Endothelial cell of umbilical vein (primary cell): Measurements from ENCODE around the gene PRKAG2. TPM values are rescaled to one million over a fixed set of nuclear protein-coding genes. Genes with fewer than 3 reads are reported as not detected.

Source experiments
- BruUV-seq: library from RNA; stranded (reverse); fragments of 400-500 nt; replicated peaks from 2 replicates; lab custom pipeline; 2021; lab: Mats Ljungman, UMichigan
- CTCF ChIA-PET: fragments of 300-600, 350-600 bp; sonication (Branson Sonifier 250); formaldehyde crosslinking; loops from one replicate; lab custom pipeline; 2021; ENCODE audit warnings: antibody characterized with exemption, inconsistent platforms; lab: Charles Lee
- POLR2A ChIA-PET: fragments of 300-600, 350-600 bp; sonication (Branson Sonifier 250); formaldehyde crosslinking; loops from one replicate; lab custom pipeline; 2021; ENCODE audit warnings: antibody characterized with exemption, inconsistent platforms; lab: Charles Lee
- DNase-seq: peaks from one replicate; pipeline ENCODE4 v3.0.0-alpha.2; 2011; ENCODE audit warnings: low read depth, low spot score
- FAIRE-seq: peaks from 2 replicates; lab custom pipeline; 2011; peaks lifted over from hg19 to GRCh38; lab: Jason Lieb, UNC
- H2AFZ ChIP-seq: 2 replicates; pipeline ENCODE4 v1.6.0; 2012; ENCODE audit warnings: low read depth, low read length, control low read depth, inconsistent platforms
- H3K27ac ChIP-seq: 2 replicates; pipeline ENCODE4 v1.5.1; 2011; ENCODE audit warnings: low read depth, mild to moderate bottlenecking, control low read depth, low read length, moderate library complexity; ENCODE audit not compliant: insufficient read depth
- H3K27me3 ChIP-seq, 2 experiments: 2 replicates each; pipeline versions ENCODE4 v1.6.0 to v1.6.1; 2011; ENCODE audit warnings: low read length in 2 of 2, mixed read lengths in 1 of 2; ENCODE audit not compliant: control insufficient read depth in 2 of 2, insufficient read depth in 2 of 2
- H3K36me3 ChIP-seq, 2 experiments: 2 replicates in 1 of 2; 3 replicates in 1 of 2; pipeline ENCODE4 v1.5.1; 2011; ENCODE audit warnings: low read length in 2 of 2, mild to moderate bottlenecking in 1 of 2, moderate library complexity in 1 of 2; ENCODE audit not compliant: control insufficient read depth in 2 of 2, insufficient read depth in 2 of 2; ENCODE audit errors: extremely low read depth in 1 of 2
- H3K4me1 ChIP-seq: 3 replicates; pipeline ENCODE4 v1.5.1; 2011; ENCODE audit warnings: mild to moderate bottlenecking, low read length; ENCODE audit not compliant: control insufficient read depth, insufficient read depth; ENCODE audit errors: extremely low read depth
- H3K4me2 ChIP-seq: 2 replicates; pipeline ENCODE4 v1.6.1; 2011; ENCODE audit warnings: low read length, control low read depth, mixed read lengths; ENCODE audit not compliant: insufficient read depth
- H3K4me3 ChIP-seq, 3 experiments: fragments of 200-600 bp in 1 of 3; sonication (generic), shearing (Covaris generic) in 1 of 3; replicated peaks in 1 of 3; 2 replicates each; pipeline ENCODE4 v1.5.1; 2011 to 2016; ENCODE audit warnings: control low read depth in 3 of 3, low read length in 3 of 3, mild to moderate bottlenecking in 2 of 3, inconsistent platforms in 1 of 3, low read depth in 1 of 3, moderate library complexity in 1 of 3; ENCODE audit not compliant: insufficient read depth in 1 of 3
- H3K79me2 ChIP-seq: 2 replicates; pipeline ENCODE4 v1.6.0; 2012; ENCODE audit warnings: low read length, inconsistent platforms; ENCODE audit not compliant: control insufficient read depth, insufficient read depth
- H3K9ac ChIP-seq: replicated peaks from 2 replicates; pipeline ENCODE3; 2011; ENCODE audit warnings: low read length, control low read depth; ENCODE audit not compliant: insufficient read depth; ENCODE audit errors: extremely low read depth
- H3K9me1 ChIP-seq: replicated peaks from 3 replicates; pipeline ENCODE4 v1.6.0; 2011; ENCODE audit warnings: mild to moderate bottlenecking, low read length; ENCODE audit not compliant: control insufficient read depth, insufficient read depth; ENCODE audit errors: extremely low read depth
- H3K9me3 ChIP-seq: replicated peaks from 2 replicates; pipeline ENCODE4 v1.5.1; 2012; ENCODE audit warnings: low read length, inconsistent platforms; ENCODE audit not compliant: control insufficient read depth, insufficient read depth
- H4K20me1 ChIP-seq: replicated peaks from 2 replicates; pipeline ENCODE3; 2011; ENCODE audit warnings: mild to moderate bottlenecking, low read length; ENCODE audit not compliant: control insufficient read depth, insufficient read depth; ENCODE audit errors: extremely low read depth
- CTCF ChIP-seq, 2 donors: IDR thresholded peaks; 1 replicate in 1 of 2; 2 replicates in 1 of 2; pipeline ENCODE4 v1.5.1; 2011; ENCODE audit warnings: low read length in 2 of 2, mild to moderate bottlenecking in 2 of 2, moderate library complexity in 2 of 2, control low read depth in 1 of 2, inconsistent platforms in 1 of 2, low read depth in 1 of 2; ENCODE audit not compliant: insufficient read depth in 1 of 2; ENCODE audit errors: extremely low read depth in 1 of 2
- EZH2 ChIP-seq: IDR thresholded peaks from 2 replicates; pipeline ENCODE4 v1.6.1; 2012; ENCODE audit warnings: borderline replicate concordance, low read depth, mild to moderate bottlenecking, moderate library complexity, low read length, inconsistent platforms; ENCODE audit not compliant: severe bottlenecking
- FOS ChIP-seq: IDR thresholded peaks from 2 replicates; pipeline ENCODE4 v1.6.1; 2011; ENCODE audit warnings: mild to moderate bottlenecking, low read length, moderate library complexity, borderline replicate concordance; ENCODE audit not compliant: insufficient read depth
- GATA2 ChIP-seq: IDR thresholded peaks from 2 replicates; pipeline ENCODE4 v1.7.0; 2011; ENCODE audit warnings: low read depth, mild to moderate bottlenecking, moderate library complexity, mixed read lengths, low read length; ENCODE audit not compliant: insufficient read length, insufficient read depth
- JUN ChIP-seq: IDR thresholded peaks from 2 replicates; pipeline ENCODE4 v1.6.1; 2011; ENCODE audit warnings: borderline replicate concordance, low read depth; ENCODE audit not compliant: insufficient read length, insufficient read depth
- MAX ChIP-seq: IDR thresholded peaks from 2 replicates; pipeline ENCODE4 v1.6.1; 2011; ENCODE audit not compliant: insufficient read depth, insufficient read length
- MYC ChIP-seq: IDR thresholded peaks from one replicate; pipeline ENCODE4 v1.6.1; 2011; ENCODE audit warnings: mild to moderate bottlenecking, low read depth, low read length
- POLR2A ChIP-seq: IDR thresholded peaks from 2 replicates; pipeline ENCODE4 v1.6.1; 2012; ENCODE audit warnings: low read depth, mild to moderate bottlenecking, control low read depth, low read length
- POLR2AphosphoS5 ChIP-seq: IDR thresholded peaks from 2 replicates; pipeline ENCODE4 v1.6.1; 2012; ENCODE audit warnings: low read depth, mild to moderate bottlenecking, control low read depth, low read length, moderate library complexity; ENCODE audit not compliant: insufficient read depth
- dilution Hi-C: fragments of 300-500 bp; cut with MboI; formaldehyde crosslinking; loops from one replicate; pipeline ENCODE4 v1.15.0; 2019; ENCODE audit warnings: low sequenced_read_pairs; ENCODE audit not compliant: extremely low pct_ligation_motif_present
- intact Hi-C: fragments of 100-400 bp; cut with micrococcal nuclease; formaldehyde crosslinking; loops from one replicate; pipeline ENCODE4 v1.10.0; 2022
- polyA plus RNA-seq, 4 experiments: library from polyadenylated mRNA; depleted of rRNA in 3 of 4; stranded (reverse) in 3 of 4; unstranded in 1 of 4; fragments of >200 nt; gene quantifications; 2 replicates each; pipeline versions ENCODE4 v1.2.1 to v1.2.3, GENCODE V29; 2011 to 2012; ENCODE audit warnings: missing spikeins in 1 of 4
- total RNA-seq: library from RNA; stranded (reverse); gene quantifications from 2 replicates; pipeline ENCODE4 v1.2.3, GENCODE V29; 2021

PRKAG2 gene
- total and polyA plus RNA-seq, 2 donors (not counting 3 experiments of a cell fraction or from before 2014, with no cell fraction given) = 19.3 to 51.5 TPM

- DNase-seq (no peak), FAIRE-seq (no peak)
- Histone ChIP-seq H3K9me3 (no peaks in the 10 kb centered on the region), H3K79me2 (no peaks in the 10 kb centered on the region), H3K4me3 (no peak overlapping the region), H4K20me1 (no peaks in the 10 kb centered on the region), H3K9ac (no peak overlapping the region), H2AFZ (no peak overlapping the region), H3K9me1 (no peaks in the 10 kb centered on the region), H3K27me3 (no peaks in the 10 kb centered on the region), H3K27ac (no peak overlapping the region), H3K4me2 (no peak overlapping the region), H3K36me3 (peaks cover 6 to 16% of the 10 kb centered on the region in 2 experiments), H3K4me1 (no peaks in the 10 kb centered on the region)
- BruUV-seq = no TSS peak
- no peak for TF ChIP-seq JUN
- no peak for TF ChIP-seq POLR2A
- no peak for TF ChIP-seq FOS
- TF ChIP-seq POLR2AphosphoS5 = no peak
- TF ChIP-seq EZH2 = no peak
- no peak for TF ChIP-seq MYC
- no peak for TF ChIP-seq GATA2
- TF ChIP-seq CTCF (IDR thresholded peaks at IDR 0.05; ENCODE audit: extremely low read depth in 1 of 2, insufficient read depth in 1 of 2, low read depth in 1 of 2, low read length in 2 of 2) = no peak
- TF ChIP-seq MAX = no peak
- dilution Hi-C loops = no loop called here
- CTCF ChIA-PET = interaction anchor here (0.5 kb wide), 1 partner anchor 814 kb away, joined by 3 read pairs; no protein-coding TSS in a partner anchor
- POLR2A ChIA-PET = no interaction called here
- intact Hi-C loops = no loop called here
Observed at GRCh38 chr7:151560243-151560642, 316.7 kb downstream of the PRKAG2 start.
